ENCODE measurements around the gene SLC22A12. TPM values are rescaled to one million over a fixed set of nuclear protein-coding genes. Genes with fewer than 3 reads are reported as not detected.

Gene SLC22A12
- total RNA-seq, 1 experiment from 2014 or later, result not detected

DNA sequence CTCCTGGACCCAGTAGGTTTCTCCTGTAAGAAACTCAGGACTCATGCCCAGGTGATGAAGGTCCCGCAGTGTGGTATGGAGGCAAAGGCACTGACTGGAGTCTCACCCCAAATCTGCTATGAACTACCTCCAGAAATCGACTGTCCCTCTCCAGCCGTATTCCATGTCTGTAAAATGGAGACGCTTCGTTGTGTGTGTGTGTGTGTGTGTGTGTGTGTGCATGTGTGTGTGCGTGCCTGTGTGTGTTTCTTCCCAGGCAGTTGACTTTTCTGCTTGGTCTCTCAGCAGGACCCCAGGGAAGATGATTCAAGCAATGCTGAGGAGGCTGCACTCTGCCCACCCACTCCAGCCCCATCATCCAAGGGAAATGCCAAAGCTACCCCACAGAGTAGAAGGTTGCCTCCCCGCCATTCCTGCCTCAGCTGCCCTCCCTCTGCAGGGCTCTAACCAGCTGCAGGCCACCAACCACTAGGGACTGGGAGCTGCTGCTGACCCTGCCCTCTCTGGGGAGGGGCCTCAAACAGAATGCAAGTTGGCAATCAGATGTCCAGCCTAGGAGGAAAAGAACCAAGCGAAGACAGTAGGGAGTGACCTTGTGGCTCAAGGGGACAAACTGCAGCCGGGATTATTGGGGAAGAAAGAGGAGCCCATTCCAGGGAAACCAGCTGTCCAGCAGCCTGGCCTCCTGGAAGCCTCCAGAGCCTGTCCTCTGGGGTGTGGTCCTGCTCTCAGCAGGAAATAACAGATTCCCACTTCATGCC lies 56.2 kb downstream of the SLC22A12 start:
- no peak for DNase-seq (ENCODE audit: low read depth)

DNA sequence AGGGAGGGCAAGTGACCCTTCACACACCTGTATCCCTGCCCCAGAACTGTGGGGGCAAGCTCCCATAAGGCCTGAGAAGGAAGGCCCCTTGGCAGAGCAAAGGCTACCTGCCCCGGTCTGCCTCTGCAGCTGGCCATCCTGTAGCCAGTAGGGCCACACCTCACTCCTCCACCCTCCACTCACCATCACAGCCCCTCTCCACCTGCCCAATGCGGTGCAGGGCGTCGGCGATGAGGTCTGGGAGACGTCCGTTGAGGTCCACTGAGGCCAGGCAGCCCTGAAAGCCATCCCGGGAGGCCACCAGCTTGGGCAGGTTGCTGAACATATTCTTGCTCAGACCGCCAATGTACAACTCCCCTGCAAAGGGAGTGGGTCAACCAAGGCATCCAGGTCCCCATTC lies 57.5 kb downstream of the SLC22A12 start:
- DNase-seq (ENCODE audit: low read depth), result no peak

DNA sequence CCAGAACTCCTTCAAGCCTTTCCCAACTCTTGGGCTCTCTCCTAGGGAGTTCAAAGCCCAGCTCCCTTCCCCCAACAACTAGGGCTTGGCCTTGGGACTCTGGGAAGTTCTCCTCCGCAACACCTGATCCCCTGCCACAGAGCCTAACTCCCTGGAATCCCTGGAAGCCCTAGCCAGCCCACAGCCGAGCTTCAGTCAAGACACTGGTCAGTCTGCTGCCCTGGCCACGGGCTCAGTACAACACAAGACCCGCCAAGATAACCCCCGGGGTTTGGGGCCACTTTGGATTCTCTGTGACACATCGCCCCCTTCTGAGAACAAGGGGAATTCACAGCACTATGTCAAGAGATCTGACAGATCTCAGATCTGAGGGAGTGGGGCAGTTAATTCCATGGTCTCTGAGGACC lies 58.3 kb downstream of the SLC22A12 start:
- DNase-seq (ENCODE audit: low read depth), result no peak

DNA sequence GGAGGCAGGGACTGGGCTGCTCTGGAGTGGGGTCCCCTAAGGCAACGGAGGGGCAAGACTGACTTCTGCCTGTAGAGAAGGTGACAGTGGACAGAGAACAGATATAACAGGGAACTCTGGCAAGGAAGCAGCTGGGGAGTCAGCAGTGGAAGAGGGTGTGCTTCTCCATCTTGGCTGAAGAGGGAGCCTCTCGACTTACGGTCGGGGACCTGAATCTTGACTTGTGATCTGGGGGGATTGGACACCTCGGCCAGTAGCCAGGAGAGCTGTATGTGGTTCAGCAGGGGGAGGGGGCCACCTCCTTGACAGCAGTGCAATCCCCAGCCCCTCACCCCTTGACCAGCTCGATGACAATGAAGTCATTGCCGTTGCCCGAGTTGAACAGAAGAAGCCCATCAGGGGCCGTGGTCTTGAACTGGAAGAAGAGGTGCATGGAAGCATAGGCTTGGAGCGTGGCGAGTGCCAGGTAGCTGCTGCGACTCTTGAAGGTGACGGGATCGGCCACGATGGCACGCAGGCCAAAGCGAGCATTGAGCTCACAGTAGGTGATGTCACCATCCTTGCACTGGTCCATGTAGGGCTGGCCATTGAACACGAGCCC lies 60.0 kb downstream of the SLC22A12 start:
- no peak for DNase-seq (ENCODE audit: low read depth)

Other genes with a start within 250 kb of the SLC22A12 start
- 20.8 and 35.0 TPM in 2 replicates for gene RPS6KA4, start 232.1 kb upstream of the SLC22A12 start, total RNA-seq (2014; rRNA removed; shearing (Covaris generic))
- gene SLC22A11, start 35.3 kb upstream of the SLC22A12 start, total RNA-seq (2014; rRNA removed; shearing (Covaris generic)), result not detected in 2 replicates
- gene NRXN2, start 132.0 kb downstream of the SLC22A12 start, total RNA-seq (2014; rRNA removed; shearing (Covaris generic)), result 0.10 and 0.36 TPM in 2 replicates
- not detected in 2 replicates for gene RASGRP2, start 152.9 kb downstream of the SLC22A12 start, total RNA-seq (2014; rRNA removed; shearing (Covaris generic))
- not detected in 2 replicates for gene PYGM, start 168.8 kb downstream of the SLC22A12 start, total RNA-seq (2014; rRNA removed; shearing (Covaris generic))
- gene SF1, start 187.3 kb downstream of the SLC22A12 start, total RNA-seq (2014; rRNA removed; shearing (Covaris generic)), result 62.6 and 64.1 TPM in 2 replicates
- gene MAP4K2, start 212.0 kb downstream of the SLC22A12 start, total RNA-seq (2014; rRNA removed; shearing (Covaris generic)), result 13.9 and 16.1 TPM in 2 replicates
- 11.7 and 14.8 TPM in 2 replicates for gene MEN1, start 219.3 kb downstream of the SLC22A12 start, total RNA-seq (2014; rRNA removed; shearing (Covaris generic))